ENCODE results near the gene LRP2.

LRP2 gene

GRCh38 chr2:169237939-169238338, 124.4 kb downstream of the LRP2 start:
- no peak overlapping the region for H3K27ac ChIP-seq (ENCODE audit: insufficient read depth in 1 of 2, low read depth in 1 of 2, low read length in 2 of 2, poor library complexity in 1 of 2, severe bottlenecking in 2 of 2)
- POLR2A ChIA-PET: no interaction called here
- no peak for DNase-seq
- no peaks in the 10 kb centered on the region for H3K27me3 ChIP-seq (replicated peaks in 2 of 5; ENCODE audit: control insufficient read depth in 4 of 5, insufficient read depth in 5 of 5, low read length in 4 of 5)
- no peaks in the 10 kb centered on the region for H3K36me3 ChIP-seq (ENCODE audit: control insufficient read depth in 4 of 4, insufficient read depth in 4 of 4, low read length in 3 of 4)
- no peak overlapping the region for H3K4me3 ChIP-seq (ENCODE audit: control insufficient read depth in 1 of 7, extremely low read depth in 1 of 7, insufficient read depth in 4 of 7, low read depth in 2 of 7, low read length in 6 of 7)
- WGBS (ENCODE audit: insufficient coverage): 100% methylated on average over 1 of the region's 6 CpGs
- CTCF ChIA-PET: interaction anchor here (1.4 kb wide), 1 partner anchor 9 kb away, joined by 3 read pairs; no protein-coding TSS in a partner anchor
- no peaks in the 10 kb centered on the region for H3K9me3 ChIP-seq (ENCODE audit: control extremely low read depth in 1 of 5, control insufficient read depth in 4 of 5, insufficient read depth in 2 of 5, low read depth in 1 of 5, low read length in 4 of 5)
- no peaks in the 10 kb centered on the region for H3K4me1 ChIP-seq (ENCODE audit: control extremely low read depth in 1 of 4, control insufficient read depth in 4 of 4, insufficient read depth in 4 of 4, low read length in 3 of 4)

GRCh38 chr2:169237286-169237685, 125.0 kb downstream of the LRP2 start:
- WGBS (ENCODE audit: insufficient coverage): no CpG with 5 or more reads among the region's 2 CpGs
- ChIA-PET CTCF (interaction anchor here (1.3 to 1.4 kb wide), 2 partner anchors 9 to 28 kb away, joined by 3 to 4 read pairs; no protein-coding TSS in a partner anchor), POLR2A (no interaction called here)
- no peaks in the 10 kb centered on the region for H3K4me1 ChIP-seq (ENCODE audit: control extremely low read depth in 1 of 4, control insufficient read depth in 4 of 4, insufficient read depth in 4 of 4, low read length in 3 of 4)
- no peaks in the 10 kb centered on the region for H3K9me3 ChIP-seq (ENCODE audit: control extremely low read depth in 1 of 5, control insufficient read depth in 4 of 5, insufficient read depth in 2 of 5, low read depth in 1 of 5, low read length in 4 of 5)
- no peaks in the 10 kb centered on the region for H3K36me3 ChIP-seq (ENCODE audit: control insufficient read depth in 4 of 4, insufficient read depth in 4 of 4, low read length in 3 of 4)
- no peak overlapping the region for H3K4me3 ChIP-seq (ENCODE audit: control insufficient read depth in 1 of 7, extremely low read depth in 1 of 7, insufficient read depth in 4 of 7, low read depth in 2 of 7, low read length in 6 of 7)
- DNase-seq: no peak
- H3K27me3 ChIP-seq (replicated peaks in 2 of 5; ENCODE audit: control insufficient read depth in 4 of 5, insufficient read depth in 5 of 5, low read length in 4 of 5): no peaks in the 10 kb centered on the region
- no peak overlapping the region for H3K27ac ChIP-seq (ENCODE audit: insufficient read depth in 1 of 2, low read depth in 1 of 2, low read length in 2 of 2, poor library complexity in 1 of 2, severe bottlenecking in 2 of 2)

GRCh38 chr2:169232551-169233154, 129.7 kb downstream of the LRP2 start:
- WGBS (ENCODE audit: insufficient coverage): 90% methylated on average over 9 of the region's 11 CpGs
- Histone ChIP-seq H3K27me3 (replicated peaks in 2 of 5; ENCODE audit: control insufficient read depth in 4 of 5, insufficient read depth in 5 of 5, low read length in 4 of 5) (no peaks in the 10 kb centered on the region), H3K9me3 (ENCODE audit: control extremely low read depth in 1 of 5, control insufficient read depth in 4 of 5, insufficient read depth in 2 of 5, low read depth in 1 of 5, low read length in 4 of 5) (no peaks in the 10 kb centered on the region), H3K4me1 (ENCODE audit: control extremely low read depth in 1 of 4, control insufficient read depth in 4 of 4, insufficient read depth in 4 of 4, low read length in 3 of 4) (no peaks in the 10 kb centered on the region), H3K27ac (ENCODE audit: insufficient read depth in 1 of 2, low read depth in 1 of 2, low read length in 2 of 2, poor library complexity in 1 of 2, severe bottlenecking in 2 of 2) (no peak overlapping the region), H3K36me3 (ENCODE audit: control insufficient read depth in 4 of 4, insufficient read depth in 4 of 4, low read length in 3 of 4) (no peaks in the 10 kb centered on the region), H3K4me3 (ENCODE audit: control insufficient read depth in 1 of 7, extremely low read depth in 1 of 7, insufficient read depth in 4 of 7, low read depth in 2 of 7, low read length in 6 of 7) (no peak overlapping the region)
- ChIA-PET POLR2A (no interaction called here), CTCF (interaction anchor here (1.2 kb wide), 1 partner anchor 22 kb away, joined by 3 read pairs; no protein-coding TSS in a partner anchor)
- DNase-seq: no peak

- CTCF ChIA-PET: no interaction called here
- WGBS (ENCODE audit: insufficient coverage): no CpG with 5 or more reads among the region's 2 CpGs
Measured at GRCh38 chr2:169230204-169230603, 132.1 kb downstream of the LRP2 start.

GRCh38 chr2:169229590-169229989, 132.7 kb downstream of the LRP2 start:
- DNase-seq: no peak
- CTCF ChIA-PET: no interaction called here
- Histone ChIP-seq H3K4me3 (ENCODE audit: control insufficient read depth in 1 of 7, extremely low read depth in 1 of 7, insufficient read depth in 4 of 7, low read depth in 2 of 7, low read length in 6 of 7) (no peak overlapping the region), H3K36me3 (ENCODE audit: control insufficient read depth in 4 of 4, insufficient read depth in 4 of 4, low read length in 3 of 4) (no peaks in the 10 kb centered on the region), H3K27ac (ENCODE audit: insufficient read depth in 1 of 2, low read depth in 1 of 2, low read length in 2 of 2, poor library complexity in 1 of 2, severe bottlenecking in 2 of 2) (no peak overlapping the region), H3K27me3 (replicated peaks in 2 of 5; ENCODE audit: control insufficient read depth in 4 of 5, insufficient read depth in 5 of 5, low read length in 4 of 5) (no peaks in the 10 kb centered on the region), H3K9me3 (ENCODE audit: control extremely low read depth in 1 of 5, control insufficient read depth in 4 of 5, insufficient read depth in 2 of 5, low read depth in 1 of 5, low read length in 4 of 5) (no peaks in the 10 kb centered on the region), H3K4me1 (ENCODE audit: control extremely low read depth in 1 of 4, control insufficient read depth in 4 of 4, insufficient read depth in 4 of 4, low read length in 3 of 4) (no peaks in the 10 kb centered on the region)
- POLR2A ChIA-PET: no interaction called here

More at GRCh38 chr2:169230204-169230603, 132.1 kb downstream of the LRP2 start:
- POLR2A ChIA-PET: no interaction called here
- H3K4me1 ChIP-seq (ENCODE audit: control extremely low read depth in 1 of 4, control insufficient read depth in 4 of 4, insufficient read depth in 4 of 4, low read length in 3 of 4): no peaks in the 10 kb centered on the region
- no peak for DNase-seq
- H3K27ac ChIP-seq (ENCODE audit: insufficient read depth in 1 of 2, low read depth in 1 of 2, low read length in 2 of 2, poor library complexity in 1 of 2, severe bottlenecking in 2 of 2): no peak overlapping the region
- no peaks in the 10 kb centered on the region for H3K36me3 ChIP-seq (ENCODE audit: control insufficient read depth in 4 of 4, insufficient read depth in 4 of 4, low read length in 3 of 4)
- H3K27me3 ChIP-seq (replicated peaks in 2 of 5; ENCODE audit: control insufficient read depth in 4 of 5, insufficient read depth in 5 of 5, low read length in 4 of 5): no peaks in the 10 kb centered on the region
- no peak overlapping the region for H3K4me3 ChIP-seq (ENCODE audit: control insufficient read depth in 1 of 7, extremely low read depth in 1 of 7, insufficient read depth in 4 of 7, low read depth in 2 of 7, low read length in 6 of 7)
- H3K9me3 ChIP-seq (ENCODE audit: control extremely low read depth in 1 of 5, control insufficient read depth in 4 of 5, insufficient read depth in 2 of 5, low read depth in 1 of 5, low read length in 4 of 5): no peaks in the 10 kb centered on the region

GRCh38 chr2:169225906-169226305, 136.4 kb downstream of the LRP2 start:
- no peak for DNase-seq
- Histone ChIP-seq H3K4me1 (ENCODE audit: control extremely low read depth in 1 of 4, control insufficient read depth in 4 of 4, insufficient read depth in 4 of 4, low read length in 3 of 4) (peaks cover 0 to 2% (median under 1%) of the 10 kb centered on the region in 4 experiments), H3K9me3 (ENCODE audit: control extremely low read depth in 1 of 5, control insufficient read depth in 4 of 5, insufficient read depth in 2 of 5, low read depth in 1 of 5, low read length in 4 of 5) (no peaks in the 10 kb centered on the region), H3K27me3 (replicated peaks in 2 of 5; ENCODE audit: control insufficient read depth in 4 of 5, insufficient read depth in 5 of 5, low read length in 4 of 5) (no peaks in the 10 kb centered on the region), H3K27ac (ENCODE audit: insufficient read depth in 1 of 2, low read depth in 1 of 2, low read length in 2 of 2, poor library complexity in 1 of 2, severe bottlenecking in 2 of 2) (no peak overlapping the region), H3K4me3 (ENCODE audit: control insufficient read depth in 1 of 7, extremely low read depth in 1 of 7, insufficient read depth in 4 of 7, low read depth in 2 of 7, low read length in 6 of 7) (no peak overlapping the region), H3K36me3 (ENCODE audit: control insufficient read depth in 4 of 4, insufficient read depth in 4 of 4, low read length in 3 of 4) (no peaks in the 10 kb centered on the region)
- ChIA-PET POLR2A (no interaction called here), CTCF (no interaction called here)
- WGBS (ENCODE audit: insufficient coverage): no CpG with 5 or more reads among the region's 2 CpGs

GRCh38 chr2:169225233-169225750, 137.0 kb downstream of the LRP2 start:
- Histone ChIP-seq H3K27me3 (replicated peaks in 2 of 5; ENCODE audit: control insufficient read depth in 4 of 5, insufficient read depth in 5 of 5, low read length in 4 of 5) (no peaks in the 10 kb centered on the region), H3K9me3 (ENCODE audit: control extremely low read depth in 1 of 5, control insufficient read depth in 4 of 5, insufficient read depth in 2 of 5, low read depth in 1 of 5, low read length in 4 of 5) (no peaks in the 10 kb centered on the region), H3K36me3 (ENCODE audit: control insufficient read depth in 4 of 4, insufficient read depth in 4 of 4, low read length in 3 of 4) (no peaks in the 10 kb centered on the region), H3K4me1 (ENCODE audit: control extremely low read depth in 1 of 4, control insufficient read depth in 4 of 4, insufficient read depth in 4 of 4, low read length in 3 of 4) (peaks cover 0 to 2% (median under 1%) of the 10 kb centered on the region in 4 experiments), H3K4me3 (ENCODE audit: control insufficient read depth in 1 of 7, extremely low read depth in 1 of 7, insufficient read depth in 4 of 7, low read depth in 2 of 7, low read length in 6 of 7) (no peak overlapping the region), H3K27ac (ENCODE audit: insufficient read depth in 1 of 2, low read depth in 1 of 2, low read length in 2 of 2, poor library complexity in 1 of 2, severe bottlenecking in 2 of 2) (no peak overlapping the region)
- WGBS (ENCODE audit: insufficient coverage): 100% methylated on average over 2 of the region's 2 CpGs
- DNase-seq: no peak
- POLR2A ChIA-PET: no interaction called here
- CTCF ChIA-PET: interaction anchor here (1.3 kb wide), 1 partner anchor 83 kb away, joined by 3 read pairs; no protein-coding TSS in a partner anchor

Data from common myeloid progenitor, CD34-positive (primary cell).